Thoracic aorta (tissue), 2 donors: Measurements from ENCODE around the gene SOX15. TPM values are rescaled to one million over a fixed set of nuclear protein-coding genes. Genes with fewer than 3 reads are reported as not detected.

ENCODE experiments used
- ATAC-seq: fragments of 150-250 bp; one replicate; pipeline ENCODE4 v1.8.0; 2017; ENCODE audit warnings: low read depth; ENCODE audit not compliant: insufficient number of reproducible peaks, low FRiP score
- DNase-seq: peaks from one replicate; pipeline ENCODE4 v3.0.0-alpha.2; 2020; ENCODE audit warnings: low spot score
- H3K27ac ChIP-seq, 2 donors: fragments of 200-600 bp; sonication (generic); 1 replicate in 1 of 2; 2 replicates in 1 of 2; pipeline ENCODE4 v1.5.1; 2016; ENCODE audit warnings: mild to moderate bottlenecking in 2 of 2, moderate library complexity in 2 of 2
- H3K27me3 ChIP-seq: fragments of 200-600 bp; sonication (generic); replicated peaks from 2 replicates; pipeline ENCODE4 v1.6.0; 2016; ENCODE audit warnings: mild to moderate bottlenecking; ENCODE audit not compliant: insufficient read depth
- H3K36me3 ChIP-seq: fragments of 200-600 bp; sonication (generic); one replicate; pipeline ENCODE4 v1.5.1; 2016
- H3K4me1 ChIP-seq, 2 donors: fragments of 200-600 bp; sonication (generic); 1 replicate in 1 of 2; 2 replicates in 1 of 2; pipeline versions ENCODE4 v1.5.1 to v1.6.0; 2016; ENCODE audit warnings: low read depth in 2 of 2, mild to moderate bottlenecking in 1 of 2; ENCODE audit not compliant: control insufficient read depth in 1 of 2
- H3K4me3 ChIP-seq: fragments of 200-600 bp; sonication (generic); 2 replicates; pipeline ENCODE4 v1.5.1; 2016; ENCODE audit warnings: mild to moderate bottlenecking
- H3K9me3 ChIP-seq: fragments of 200-600 bp; sonication (generic); 2 replicates; pipeline ENCODE4 v1.5.1; 2016
- total RNA-seq, 2 donors: library from RNA; depleted of rRNA; stranded (reverse); fragments of >200 nt; gene quantifications; one replicate each; pipeline versions ENCODE4 v1.1.0 to v1.2.3, GENCODE V29; 2016
- TF ChIP-seq, protein P1 (sequence below): fragments of 200-600 bp; sonication (generic); IDR thresholded peaks from one replicate; pipeline ENCODE4 v1.5.1; 2019; ENCODE audit warnings: antibody characterized with exemption

Gene SOX15
- total RNA-seq, 2 donors from 2014 or later: 0.81 to 2.8 TPM

DNA sequence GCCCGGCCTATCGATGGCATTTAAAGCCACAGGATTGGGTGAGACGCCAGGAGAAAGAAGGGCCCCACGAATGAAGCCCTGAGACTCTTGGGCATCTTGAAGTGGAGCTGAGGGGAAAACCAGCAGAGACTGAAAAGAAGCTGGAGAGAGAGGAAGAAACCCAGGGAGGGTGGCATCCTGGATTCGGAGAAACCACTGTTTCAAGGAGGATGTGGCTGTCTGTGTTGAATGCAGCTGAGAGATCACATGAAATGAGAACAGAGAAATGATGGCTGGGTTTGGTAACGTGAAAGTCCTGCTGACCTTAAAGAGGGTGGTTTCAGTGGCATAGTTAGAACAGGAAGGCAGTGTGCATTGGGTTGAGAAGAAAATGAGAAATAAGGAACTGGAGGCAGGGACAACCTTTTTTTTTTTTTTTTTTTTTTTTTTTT, 37.3 kb downstream of the SOX15 start:
- Histone ChIP-seq H3K36me3 (peaks cover 3% of the 10 kb centered on the region), H3K4me3 (no peak overlapping the region), H3K9me3 (no peaks in the 10 kb centered on the region), H3K27ac (peak overlapping the region in 1 of 2 donors; percentile 17), H3K4me1 (peaks cover 14 to 26% of the 10 kb centered on the region in 2 donors), H3K27me3 (no peaks in the 10 kb centered on the region)
- ATAC-seq (no peak), DNase-seq (no peak)
- TF ChIP-seq, protein P1, sequence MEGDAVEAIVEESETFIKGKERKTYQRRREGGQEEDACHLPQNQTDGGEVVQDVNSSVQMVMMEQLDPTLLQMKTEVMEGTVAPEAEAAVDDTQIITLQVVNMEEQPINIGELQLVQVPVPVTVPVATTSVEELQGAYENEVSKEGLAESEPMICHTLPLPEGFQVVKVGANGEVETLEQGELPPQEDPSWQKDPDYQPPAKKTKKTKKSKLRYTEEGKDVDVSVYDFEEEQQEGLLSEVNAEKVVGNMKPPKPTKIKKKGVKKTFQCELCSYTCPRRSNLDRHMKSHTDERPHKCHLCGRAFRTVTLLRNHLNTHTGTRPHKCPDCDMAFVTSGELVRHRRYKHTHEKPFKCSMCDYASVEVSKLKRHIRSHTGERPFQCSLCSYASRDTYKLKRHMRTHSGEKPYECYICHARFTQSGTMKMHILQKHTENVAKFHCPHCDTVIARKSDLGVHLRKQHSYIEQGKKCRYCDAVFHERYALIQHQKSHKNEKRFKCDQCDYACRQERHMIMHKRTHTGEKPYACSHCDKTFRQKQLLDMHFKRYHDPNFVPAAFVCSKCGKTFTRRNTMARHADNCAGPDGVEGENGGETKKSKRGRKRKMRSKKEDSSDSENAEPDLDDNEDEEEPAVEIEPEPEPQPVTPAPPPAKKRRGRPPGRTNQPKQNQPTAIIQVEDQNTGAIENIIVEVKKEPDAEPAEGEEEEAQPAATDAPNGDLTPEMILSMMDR: no peak

GRCh38 chr17:7551396-7551795, 38.5 kb downstream of the SOX15 start:
- Histone ChIP-seq H3K4me1 (peaks cover 10 to 20% of the 10 kb centered on the region in 2 donors), H3K4me3 (no peak overlapping the region), H3K9me3 (no peaks in the 10 kb centered on the region), H3K27ac (peak overlapping the region in 1 of 2 donors; percentile 17), H3K36me3 (peaks cover 3% of the 10 kb centered on the region), H3K27me3 (no peaks in the 10 kb centered on the region)
- TF ChIP-seq, protein P1: no peak
- DNase-seq (no peak), ATAC-seq (no peak)

DNA sequence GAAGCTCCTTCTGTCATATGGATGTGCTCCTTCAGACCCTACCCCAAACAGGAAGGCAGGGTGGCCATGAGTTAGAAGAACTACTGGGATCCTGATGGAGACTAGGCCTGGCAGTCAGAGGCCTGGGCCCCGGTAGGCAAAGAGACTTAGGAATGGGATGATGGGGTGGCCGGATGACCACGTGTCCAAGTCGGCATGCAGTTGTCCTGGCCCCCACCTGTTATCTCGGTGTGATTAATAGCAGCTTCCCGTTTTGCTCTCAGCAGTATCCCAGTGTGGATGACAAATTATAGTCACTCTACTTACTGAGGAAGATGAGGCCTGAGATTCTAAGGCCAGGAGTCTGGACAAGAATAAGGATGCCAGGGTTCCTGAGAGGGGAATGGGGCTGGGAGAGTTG, 39.5 kb downstream of the SOX15 start:
- ATAC-seq (no peak), DNase-seq (no peak)
- H3K36me3 ChIP-seq: peaks cover 3% of the 10 kb centered on the region
- no peaks in the 10 kb centered on the region for H3K27me3 ChIP-seq
- TF ChIP-seq, protein P1: no peak
- H3K9me3 ChIP-seq: no peaks in the 10 kb centered on the region
- peak overlapping the region; percentile 85 for H3K4me3 ChIP-seq
- H3K27ac ChIP-seq: peak overlapping the region; percentile 73 to 91
- H3K4me1 ChIP-seq: peaks cover 10 to 21% of the 10 kb centered on the region in 2 donors

DNA sequence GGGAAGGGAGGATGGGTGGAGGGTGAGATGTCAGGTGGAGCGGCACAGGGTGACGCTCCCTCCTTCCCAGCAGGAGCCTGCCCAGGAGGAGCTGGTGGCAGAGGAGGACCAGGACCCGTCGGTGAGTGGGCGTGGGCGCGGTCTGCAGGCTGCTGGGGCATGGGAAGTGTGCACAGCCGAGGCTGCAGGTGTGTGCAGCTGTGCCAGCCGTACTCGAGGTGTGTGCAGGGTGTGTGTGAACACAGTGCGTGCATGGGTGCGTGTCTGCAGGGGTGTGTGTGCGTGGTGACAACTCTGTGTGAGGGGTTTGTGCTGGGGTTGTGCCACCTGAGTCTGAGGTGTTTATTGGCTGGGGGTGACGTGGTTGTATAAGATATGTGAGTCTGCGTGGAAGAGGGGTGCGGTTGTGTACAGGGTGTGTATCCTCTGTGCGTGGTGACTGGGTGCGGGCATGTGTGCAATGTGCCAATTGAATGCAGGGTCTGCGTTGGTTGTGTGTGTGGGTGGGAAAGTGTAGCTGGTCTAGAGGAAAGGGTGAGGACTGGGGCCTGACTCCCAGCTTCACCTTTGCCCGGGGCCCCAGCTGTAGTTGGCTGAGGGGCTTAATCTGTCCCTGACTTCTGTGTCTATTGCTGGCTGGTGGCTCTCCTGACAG, 40.4 kb downstream of the SOX15 start:
- Histone ChIP-seq H3K4me1 (peaks cover 10 to 29% of the 10 kb centered on the region in 2 donors), H3K27me3 (no peaks in the 10 kb centered on the region), H3K4me3 (peak overlapping the region; percentile 85), H3K27ac (peak overlapping the region; percentile 91 to 92), H3K36me3 (peaks cover 3% of the 10 kb centered on the region), H3K9me3 (no peaks in the 10 kb centered on the region)
- TF ChIP-seq, protein P1: no peak
- ATAC-seq (peak; percentile 6), DNase-seq (no peak)

DNA sequence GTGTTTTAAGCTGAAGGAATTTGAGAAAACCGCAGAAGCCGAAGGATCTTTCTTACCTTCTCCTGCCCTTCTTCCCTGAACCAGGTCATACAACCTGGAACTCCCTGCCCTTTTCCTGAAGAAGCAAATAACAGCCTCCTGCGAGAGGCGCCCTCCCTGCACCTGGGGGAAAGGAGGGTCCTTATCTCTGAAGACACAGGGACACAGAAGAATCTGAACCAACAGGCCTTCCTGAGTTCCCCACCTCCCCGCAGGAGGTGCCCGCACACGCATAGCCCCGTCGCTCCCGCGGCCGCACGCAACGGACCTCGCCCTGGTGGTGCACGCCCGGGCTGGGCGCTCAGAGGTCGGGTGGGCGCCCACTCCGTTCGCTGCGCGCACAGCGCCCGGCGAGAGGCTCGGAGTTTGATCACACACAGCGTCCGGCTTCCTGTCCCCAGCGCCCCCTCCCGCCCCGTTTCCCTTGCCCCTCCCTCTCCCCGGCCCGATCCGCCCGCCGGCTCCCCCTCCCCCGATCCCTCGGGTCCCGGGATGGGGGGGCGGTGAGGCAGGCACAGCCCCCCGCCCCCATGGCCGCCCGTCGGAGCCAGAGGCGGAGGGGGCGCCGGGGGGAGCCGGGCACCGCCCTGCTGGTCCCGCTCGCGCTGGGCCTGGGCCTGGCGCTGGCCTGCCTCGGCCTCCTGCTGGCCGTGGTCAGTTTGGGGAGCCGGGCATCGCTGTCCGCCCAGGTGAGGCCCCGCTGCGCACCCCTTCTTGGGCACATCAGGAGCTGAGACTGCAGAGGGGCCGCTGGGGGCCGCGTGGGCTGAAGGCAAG, 41.1 kb downstream of the SOX15 start, which contains the start of gene TNFSF12:
Gene TNFSF12 (plus strand): TSS at position 474 of the 816 bp plus-strand sequence. CDS start 96 bp downstream, at position 570.
- TF ChIP-seq, protein P1: peak; percentile 36
- DNase-seq: no peak
- Histone ChIP-seq H3K4me3 (peak within 1 kb of the TSS; percentile 85), H3K9me3 (no peaks in the 10 kb centered on the region), H3K27ac (peak within 1 kb of the TSS; percentile 91 to 92), H3K36me3 (peaks cover 3% of the 10 kb centered on the region), H3K4me1 (peaks cover 10 to 33% of the 10 kb centered on the region in 2 donors), H3K27me3 (no peaks in the 10 kb centered on the region)
- peak; percentile 39 for ATAC-seq
